HepG2 (cell line): ENCODE data around the gene GRID1. TPM values are rescaled to one million over a fixed set of nuclear protein-coding genes. Genes with fewer than 3 reads are reported as not detected.
A peak's percentile ranks its signal among the peaks of the same experiment; 100 is the strongest.

Experiments used
- ATAC-seq: fragments of 200-7000 bp; cut with Tn5 transposase; 3 replicates; pipeline ENCODE4 v1.9.1; 2020; ENCODE audit warnings: mild to moderate bottlenecking, moderate library complexity
- BruUV-seq: library from RNA; stranded (reverse); fragments of 400-500 nt; replicated peaks from 2 replicates; lab custom pipeline; 2021; lab: Mats Ljungman, UMichigan
- CTCF ChIA-PET: fragments of 300-600 bp; formaldehyde crosslinking; extraction: SDS; loops from one replicate; lab custom pipeline; 2021; ENCODE audit warnings: low total read pairs, inconsistent platforms, low intra/inter-chr PET ratio; lab: Yijun Ruan, JAX
- POLR2A ChIA-PET: fragments of 350-600 bp; sonication (Branson Sonifier 250); formaldehyde crosslinking; loops from one replicate; lab custom pipeline; 2020; ENCODE audit warnings: antibody characterized with exemption, inconsistent platforms; lab: Yijun Ruan, JAX
- DNase-seq: peaks from one replicate; pipeline ENCODE4 v3.0.0-alpha.2; 2015; ENCODE audit warnings: low spot score
- FAIRE-seq: peaks from 3 replicates; lab custom pipeline; 2011; peaks lifted over from hg19 to GRCh38; lab: Jason Lieb, UNC
- H2AFZ ChIP-seq: one replicate; pipeline ENCODE4 v1.6.1; 2011; ENCODE audit warnings: low read length, inconsistent platforms
- H3K27ac ChIP-seq: fragments of 300-600 bp; 3 replicates; pipeline ENCODE4 v1.8.0; 2011; ENCODE audit warnings: mixed run types, mild to moderate bottlenecking, mixed read lengths, low read length, inconsistent platforms; ENCODE audit not compliant: insufficient read depth; ENCODE audit errors: extremely low read length
- H3K27me3 ChIP-seq, 2 experiments: fragments of 200-600 bp in 1 of 2; 2 replicates in 1 of 2; 3 replicates in 1 of 2; pipeline versions ENCODE4 v1.6.0 to v1.8.0; 2011; ENCODE audit warnings: low read length in 2 of 2, mild to moderate bottlenecking in 2 of 2, moderate library complexity in 2 of 2, inconsistent platforms in 1 of 2; ENCODE audit not compliant: insufficient read depth in 2 of 2, control insufficient read depth in 1 of 2
- H3K36me3 ChIP-seq, 2 experiments: fragments of 200-600 bp in 1 of 2; replicated peaks in 1 of 2; 2 replicates in 1 of 2; 3 replicates in 1 of 2; pipeline versions ENCODE4 v1.5.1 to v1.8.0; 2011; ENCODE audit warnings: low read length in 2 of 2, inconsistent platforms in 1 of 2; ENCODE audit not compliant: insufficient read depth in 2 of 2, control insufficient read depth in 1 of 2
- H3K4me1 ChIP-seq: 2 replicates; pipeline ENCODE4 v1.5.1; 2012; ENCODE audit warnings: low read length, inconsistent platforms; ENCODE audit not compliant: insufficient read depth
- H3K4me2 ChIP-seq: 2 replicates; pipeline ENCODE4 v1.6.0; 2011; ENCODE audit warnings: low read depth, low read length, inconsistent platforms
- H3K4me3 ChIP-seq, 3 experiments: fragments of 200-600 bp in 1 of 3; sonication (generic), shearing (Covaris generic) in 1 of 3; replicated peaks in 1 of 3; 2 replicates each; pipeline ENCODE4 v1.5.1; 2011 to 2016; ENCODE audit warnings: low read length in 3 of 3, inconsistent platforms in 2 of 3, low read depth in 2 of 3, mild to moderate bottlenecking in 2 of 3, control low read depth in 1 of 3, mixed read lengths in 1 of 3; ENCODE audit not compliant: insufficient read depth in 1 of 3
- H3K79me2 ChIP-seq: one replicate; pipeline ENCODE4 v1.6.1; 2011; ENCODE audit warnings: low read length, inconsistent platforms; ENCODE audit not compliant: insufficient read depth
- H3K9ac ChIP-seq: 2 replicates; pipeline ENCODE4 v1.6.0; 2011; ENCODE audit warnings: mild to moderate bottlenecking, low read depth, low read length, inconsistent platforms; ENCODE audit not compliant: insufficient read depth
- H3K9me3 ChIP-seq: 2 replicates; pipeline ENCODE4 v1.5.1; 2012; ENCODE audit warnings: mild to moderate bottlenecking, low read length
- H4K20me1 ChIP-seq: 2 replicates; pipeline ENCODE4 v1.6.0; 2011; ENCODE audit warnings: inconsistent platforms, mild to moderate bottlenecking, low read length, moderate library complexity; ENCODE audit not compliant: insufficient read depth
- BCL6 ChIP-seq: IDR thresholded peaks from 2 replicates; pipeline ENCODE4 v1.6.1; 2016; ENCODE audit warnings: missing genetic modification reagents, missing compliant biosample characterization
- IKZF1 ChIP-seq: fragments of 450-650 bp; IDR thresholded peaks from 2 replicates; pipeline ENCODE4 v1.7.1; 2016
- MXD3 ChIP-seq: IDR thresholded peaks from 2 replicates; pipeline ENCODE4 v1.6.1; 2016; ENCODE audit warnings: mild to moderate bottlenecking, missing biosample characterization, missing genetic modification reagents
- PAWR ChIP-seq: sonication (generic); formaldehyde crosslinking; IDR thresholded peaks from 2 replicates; pipeline ENCODE4 v1.4.0; 2020; ENCODE audit warnings: missing genetic modification reagents, mild to moderate bottlenecking, borderline replicate concordance
- SKI ChIP-seq: fragments of 450-650 bp; IDR thresholded peaks from one replicate; pipeline ENCODE4 v1.6.1; 2018; ENCODE audit warnings: mild to moderate bottlenecking; ENCODE audit not compliant: partially characterized antibody
- SMAD1 ChIP-seq: sonication (generic); formaldehyde crosslinking; IDR thresholded peaks from 2 replicates; pipeline ENCODE4 v1.4.0; 2020; ENCODE audit warnings: missing genetic modification reagents, low read depth, mild to moderate bottlenecking, borderline replicate concordance
- SP1 ChIP-seq, 2 experiments: fragments of 450-650 bp in 1 of 2; sonication (generic) in 1 of 2; formaldehyde crosslinking in 1 of 2; IDR thresholded peaks; 2 replicates each; pipeline versions ENCODE4 v1.4.0 to v1.6.1; 2016 to 2020; ENCODE audit warnings: missing genetic modification reagents in 1 of 2
- TCF12 ChIP-seq, 2 experiments: fragments of 450-650 bp in 1 of 2; sonication (generic) in 1 of 2; formaldehyde crosslinking in 1 of 2; IDR thresholded peaks; 2 replicates each; pipeline versions ENCODE4 v1.6.1 to v1.8.0; 2017 to 2022; ENCODE audit warnings: antibody characterized with exemption in 1 of 2, mild to moderate bottlenecking in 1 of 2, missing genetic modification reagents in 1 of 2, moderate library complexity in 1 of 2
- TEAD3 ChIP-seq: optimal IDR thresholded peaks from 2 replicates; pipeline ENCODE3; 2016; ENCODE audit warnings: borderline replicate concordance
- ZFP41 ChIP-seq: sonication (generic); formaldehyde crosslinking; IDR thresholded peaks from 2 replicates; pipeline ENCODE4 v1.4.0; 2020; ENCODE audit warnings: mild to moderate bottlenecking, missing genetic modification reagents, borderline replicate concordance
- ZNF234 ChIP-seq: sonication (generic); formaldehyde crosslinking; conservative IDR thresholded peaks from 2 replicates; pipeline ENCODE4 v1.5.1; 2020; ENCODE audit warnings: mild to moderate bottlenecking, missing genetic modification reagents
- ZNF556 ChIP-seq: sonication (generic); formaldehyde crosslinking; IDR thresholded peaks from 2 replicates; pipeline ENCODE4 v1.4.0; 2020; ENCODE audit warnings: mild to moderate bottlenecking, missing genetic modification reagents, borderline replicate concordance
- ZNF567 ChIP-seq: sonication (generic); formaldehyde crosslinking; IDR thresholded peaks from 2 replicates; pipeline ENCODE4 v1.8.1; 2023; ENCODE audit warnings: mild to moderate bottlenecking, missing genetic modification reagents, borderline replicate concordance
- WGBS: methylation state at CpG from one replicate; pipeline ENCODE4 v1.1.6; 2017; ENCODE audit warnings: low lambda C conversion rate; 5-methylcytosine and 5-hydroxymethylcytosine counted together
- in situ Hi-C: cut with HindIII; loops from 2 replicates; pipeline ENCODE4 v1.10.0; 2017; ENCODE audit warnings: low pct_unique_long_range_greater_than_20kb; ENCODE audit not compliant: extremely low pct_ligation_motif_present
- intact Hi-C: fragments of 100-400 bp; cut with micrococcal nuclease; formaldehyde crosslinking; loops from one replicate; pipeline ENCODE4 v1.10.0; 2022; ENCODE audit not compliant: unreplicated experiment
- polyA plus RNA-seq, 8 experiments: library from polyadenylated mRNA; depleted of rRNA in 3 of 8; stranded (reverse) in 7 of 8; unstranded in 1 of 8; fragments of >200 nt; fragmentation: Illumina TruSeq in 4 of 8; extraction: Trizol in 4 of 8; gene quantifications; 2 replicates each; pipeline versions ENCODE4 v1.2.1 to v1.2.3, GENCODE V29; 2011 to 2016; ENCODE audit warnings: low read depth in 4 of 8, missing spikeins in 1 of 8, mixed read lengths in 1 of 8; ENCODE audit not compliant: insufficient read depth in 1 of 8
- total RNA-seq, 5 experiments: library from RNA; depleted of rRNA; stranded (reverse); fragments of >200 nt; fragmentation: Illumina TruSeq; extraction: Trizol; gene quantifications; 2 replicates each; pipeline ENCODE4 v1.2.3, GENCODE V29; 2016; ENCODE audit warnings: low read depth in 1 of 5

The GRID1 gene
- total and polyA plus RNA-seq, 2 of the 13 experiments (the other 11 are each of a cell fraction or from before 2014, with no cell fraction given) = 0.05 TPM; not detected in 1

- Histone ChIP-seq H3K9ac (no peak overlapping the region), H3K4me1 (no peaks in the 10 kb centered on the region), H3K27ac (no peak overlapping the region), H3K4me2 (no peak overlapping the region), H3K9me3 (peaks cover 13% of the 10 kb centered on the region), H2AFZ (no peak overlapping the region), H3K4me3 (no peak overlapping the region), H3K27me3 (peaks cover 0 to 8% of the 10 kb centered on the region in 2 experiments; a peak in 2 of 5 replicates), H3K79me2 (no peaks in the 10 kb centered on the region), H4K20me1 (no peaks in the 10 kb centered on the region), H3K36me3 (no peaks in the 10 kb centered on the region)
- intact Hi-C loops (no loop called here), in situ Hi-C loops (no loop called here)
- 0 out of 2 replicates have a peak, but pooled peaks have one; percentile 5 for TF ChIP-seq IKZF1
- TF ChIP-seq MXD3 (CRISPR knock-in tag) = no peak
- FAIRE-seq (no peak), ATAC-seq (no peak), DNase-seq (no peak)
- CTCF ChIA-PET = no interaction called here
- POLR2A ChIA-PET = no interaction called here
- WGBS = 0% methylated on average over 1 of the region's 1 CpG
- BruUV-seq = no TSS peak
Measured at GRCh38 chr10:86283466-86284287, 82.9 kb downstream of the GRID1 start.

- POLR2A ChIA-PET = no interaction called here
- in situ Hi-C loops = no loop called here
- ATAC-seq = no peak
- Histone ChIP-seq H3K4me1 (no peaks in the 10 kb centered on the region), H3K9ac (no peak overlapping the region), H3K4me2 (no peak overlapping the region), H2AFZ (no peak overlapping the region), H3K27ac (no peak overlapping the region), H3K4me3 (no peak overlapping the region), H3K27me3 (peaks cover 0 to 5% of the 10 kb centered on the region in 2 experiments; a peak in 1 of 5 replicates), H4K20me1 (no peaks in the 10 kb centered on the region), H3K79me2 (no peaks in the 10 kb centered on the region), H3K36me3 (no peaks in the 10 kb centered on the region), H3K9me3 (peaks cover 13% of the 10 kb centered on the region)
- BruUV-seq = no TSS peak
- WGBS = 9% methylated on average over 1 of the region's 1 CpG
- FAIRE-seq = no peak
- no peak for DNase-seq
- CTCF ChIA-PET = no interaction called here
- intact Hi-C loops = no loop called here
- TF ChIP-seq TEAD3 (CRISPR knock-in tag) (no peak), SP1 (IDR thresholded peaks at IDR 0.05) (no peak), SP1 (CRISPR knock-in tag; IDR thresholded peaks at IDR 0.05) (no peak), ZNF234 (CRISPR knock-in tag) (no peak), SMAD1 (CRISPR knock-in tag) (no peak), PAWR (CRISPR knock-in tag) (no peak), TCF12 (IDR thresholded peaks at IDR 0.05) (no peak), TCF12 (CRISPR knock-in tag; IDR thresholded peaks at IDR 0.05) (no peak), BCL6 (CRISPR knock-in tag) (no peak), ZNF567 (CRISPR knock-in tag) (no peak), SKI (no peak), ZNF556 (CRISPR knock-in tag) (no peak), ZFP41 (CRISPR knock-in tag) (no peak)
Measured at GRCh38 chr10:86282664-86283465, 83.7 kb downstream of the GRID1 start.
